K562 (cell line): ENCODE results near the gene CDC45. TPM values are rescaled to one million over a fixed set of nuclear protein-coding genes. Genes with fewer than 3 reads are reported as not detected.

ENCODE experiments used
- ARID3B ChIP-seq: fragments of 250-450 bp; sonication (Bioruptor Pico); IDR thresholded peaks from 2 replicates; pipeline ENCODE4 v1.4.0; 2020; ENCODE audit warnings: borderline replicate concordance
- BMI1 ChIP-seq: fragments of 150-350 bp; IDR thresholded peaks from 2 replicates; pipeline ENCODE4 v1.6.1; 2014; ENCODE audit warnings: low read length
- BRF1 ChIP-seq: IDR thresholded peaks from 3 replicates; pipeline ENCODE4 v1.6.1; 2011; ENCODE audit warnings: borderline replicate concordance, mild to moderate bottlenecking; ENCODE audit not compliant: insufficient read length; ENCODE audit errors: extremely low read depth
- CBX1 ChIP-seq: sonication (generic); IDR thresholded peaks from 2 replicates; pipeline ENCODE4 v1.6.1; 2016; ENCODE audit warnings: antibody characterized with exemption, low read depth, mild to moderate bottlenecking
- DACH1 ChIP-seq: fragments of 450-650 bp; IDR thresholded peaks from 2 replicates; pipeline ENCODE4 v1.6.1; 2018; ENCODE audit not compliant: partially characterized antibody
- GTF2B ChIP-seq: IDR thresholded peaks from 2 replicates; pipeline ENCODE4 v1.6.1; 2011; ENCODE audit not compliant: insufficient read length; ENCODE audit errors: extremely low read depth
- HES1 ChIP-seq: fragments of 450-650 bp; IDR thresholded peaks from 2 replicates; pipeline ENCODE4 v1.6.1; 2016; ENCODE audit warnings: low read depth, mild to moderate bottlenecking, moderate library complexity
- ILK ChIP-seq: fragments of 450-650 bp; IDR thresholded peaks from 2 replicates; pipeline ENCODE4 v1.6.1; 2016; ENCODE audit warnings: missing genetic modification characterization, low read depth, mild to moderate bottlenecking, missing compliant biosample characterization, moderate library complexity, borderline replicate concordance
- MITF ChIP-seq: IDR thresholded peaks from 2 replicates; pipeline ENCODE4 v1.6.1; 2014; ENCODE audit warnings: antibody characterized with exemption
- NFATC3 ChIP-seq: fragments of 450-650 bp; IDR thresholded peaks from 2 replicates; pipeline ENCODE4 v1.6.1; 2017; ENCODE audit warnings: mild to moderate bottlenecking
- NUFIP1 ChIP-seq: fragments of 450-650 bp; IDR thresholded peaks from 2 replicates; pipeline ENCODE4 v1.6.1; 2018; ENCODE audit not compliant: partially characterized antibody
- PPARD ChIP-seq: fragments of 250-450 bp; sonication (Bioruptor Pico); IDR thresholded peaks from 2 replicates; pipeline ENCODE4 v1.8.0; 2022; ENCODE audit warnings: inconsistent platforms, mild to moderate bottlenecking, moderate library complexity
- RBFOX2 ChIP-seq: fragments of 200-400 bp; formaldehyde crosslinking; IDR thresholded peaks from 2 replicates; pipeline ENCODE4 v1.6.1; 2017; ENCODE audit warnings: low read depth, mild to moderate bottlenecking, low read length, moderate library complexity
- RUNX1 ChIP-seq: sonication (generic); IDR thresholded peaks from 2 replicates; pipeline ENCODE4 v1.6.1; 2016; ENCODE audit warnings: antibody characterized with exemption, low read depth
- SLC30A9 ChIP-seq: fragments of 250-450 bp; sonication (Bioruptor Pico); IDR thresholded peaks from 2 replicates; pipeline ENCODE4 v1.8.0; 2022; ENCODE audit warnings: mild to moderate bottlenecking, moderate library complexity
- SMAD4 ChIP-seq: fragments of 250-450 bp; sonication (Bioruptor Pico); conservative IDR thresholded peaks from 2 replicates; pipeline ENCODE4 v1.8.0; 2021; ENCODE audit warnings: inconsistent platforms, mild to moderate bottlenecking, moderate library complexity
- ZNF143 ChIP-seq: sonication (generic); formaldehyde crosslinking; IDR thresholded peaks from 2 replicates; pipeline ENCODE4 v1.9.0; 2022; ENCODE audit warnings: mild to moderate bottlenecking, missing genetic modification reagents
- ZNF274 ChIP-seq: IDR thresholded peaks from 2 replicates; pipeline ENCODE4 v1.6.1; 2011; ENCODE audit warnings: low read depth, mild to moderate bottlenecking, low read length, moderate library complexity, borderline replicate concordance
- ZNF3 ChIP-seq: fragments of 250-450 bp; sonication (Bioruptor Pico); IDR thresholded peaks from 2 replicates; pipeline ENCODE4 v1.5.0; 2021; ENCODE audit warnings: mild to moderate bottlenecking, moderate library complexity
- ZNF324 ChIP-seq: fragments of 250-450 bp; sonication (Bioruptor Pico); IDR thresholded peaks from 2 replicates; pipeline ENCODE4 v1.4.0; 2020; ENCODE audit warnings: mild to moderate bottlenecking
- ZNF668 ChIP-seq: fragments of 250-450 bp; sonication (Bioruptor Pico); IDR thresholded peaks from 2 replicates; pipeline ENCODE4 v1.8.0; 2022; ENCODE audit warnings: mild to moderate bottlenecking, inconsistent platforms
- ZNF699 ChIP-seq: fragments of 250-450 bp; sonication (Bioruptor Pico); IDR thresholded peaks from 2 replicates; pipeline ENCODE4 v1.8.0; 2021; ENCODE audit warnings: mild to moderate bottlenecking, moderate library complexity; ENCODE audit not compliant: insufficient replicate concordance
- ZNF717 ChIP-seq: fragments of 250-450 bp; sonication (Bioruptor Pico); IDR thresholded peaks from 2 replicates; pipeline ENCODE4 v1.5.0; 2021
- polyA plus RNA-seq, 8 experiments: library from polyadenylated mRNA; depleted of rRNA in 4 of 8; stranded (reverse) in 5 of 8; unstranded in 3 of 8; fragments of >200 nt; fragmentation: Nextera tagmentation in 2 of 8; fragmentation: Illumina TruSeq in 1 of 8; extraction: Ambion mirVana in 2 of 8; extraction: Trizol in 1 of 8; gene quantifications; 2 replicates each; pipeline versions ENCODE4 v1.2.1 to v1.2.3, GENCODE V29; 2011 to 2014; ENCODE audit warnings: inconsistent platforms in 1 of 8, missing spikeins in 1 of 8
- total RNA-seq, 7 experiments: library from RNA; depleted of rRNA in 6 of 7; stranded (reverse); fragments of >200 nt in 6 of 7; fragmentation: Illumina TruSeq in 2 of 7; extraction: Trizol in 2 of 7; gene quantifications; 2 replicates each; pipeline versions ENCODE4 v1.2.1 to v1.2.3, GENCODE V29; 2011 to 2021; ENCODE audit warnings: low replicate concordance in 1 of 7

The CDC45 gene
- total and polyA plus RNA-seq, 9 of the 15 experiments (the other 6 are each of a cell fraction or from before 2014, with no cell fraction given), result 251 to 580 (median 410) TPM

- peak; percentile 44; the same call in 1 of the 2 replicates for TF ChIP-seq ZNF324 (CRISPR knock-in tag)
- TF ChIP-seq HES1, result no peak
- no peak for TF ChIP-seq RUNX1
- no peak for TF ChIP-seq RBFOX2
- TF ChIP-seq BMI1, result no peak
- TF ChIP-seq NFATC3, result 0 out of 2 replicates have a peak, but pooled peaks have one; percentile 45
- no peak for TF ChIP-seq MITF
- no peak for TF ChIP-seq GTF2B
- no peak for TF ChIP-seq ZNF3 (CRISPR knock-in tag)
- no peak for TF ChIP-seq NUFIP1
- TF ChIP-seq CBX1, result no peak
- no peak for TF ChIP-seq SMAD4 (CRISPR knock-in tag)
- no peak for TF ChIP-seq DACH1
- no peak for TF ChIP-seq SLC30A9
- TF ChIP-seq ZNF699 (CRISPR knock-in tag), result no peak
- no peak for TF ChIP-seq ILK (tag)
- TF ChIP-seq ZNF717 (CRISPR knock-in tag), result no peak
- TF ChIP-seq ZNF274, result no peak
- TF ChIP-seq BRF1, result no peak
- 0 out of 2 replicates have a peak, but pooled peaks have one; percentile 4 for TF ChIP-seq ZNF668 (CRISPR knock-in tag)
- no peak for TF ChIP-seq PPARD
- no peak for TF ChIP-seq ARID3B (CRISPR knock-in tag)
- no peak for TF ChIP-seq ZNF143 (CRISPR knock-in tag)
These were observed 31.6 kb upstream of the CDC45 start (continued) for GRCh38 chr22:19448076-19448607.
